OCI-LY1 (cell line): ENCODE results near the gene SCD.

ENCODE experiments used
- EZH2 ChIP-seq: fragments of 200-600 bp; sonication (generic), shearing (Covaris generic); IDR thresholded peaks from 2 replicates; pipeline ENCODE4 v1.8.0; 2017; ENCODE audit warnings: borderline replicate concordance, mixed run types, mild to moderate bottlenecking, antibody characterized with exemption, low read length, moderate library complexity, mixed read lengths
- TF ChIP-seq, protein P1 (sequence below): fragments of 200-600 bp; sonication (generic), shearing (Covaris generic); IDR thresholded peaks from 2 replicates; pipeline ENCODE4 v1.5.1; 2017; ENCODE audit warnings: mild to moderate bottlenecking, antibody characterized with exemption, low read length, moderate library complexity, mixed read lengths

DNA sequence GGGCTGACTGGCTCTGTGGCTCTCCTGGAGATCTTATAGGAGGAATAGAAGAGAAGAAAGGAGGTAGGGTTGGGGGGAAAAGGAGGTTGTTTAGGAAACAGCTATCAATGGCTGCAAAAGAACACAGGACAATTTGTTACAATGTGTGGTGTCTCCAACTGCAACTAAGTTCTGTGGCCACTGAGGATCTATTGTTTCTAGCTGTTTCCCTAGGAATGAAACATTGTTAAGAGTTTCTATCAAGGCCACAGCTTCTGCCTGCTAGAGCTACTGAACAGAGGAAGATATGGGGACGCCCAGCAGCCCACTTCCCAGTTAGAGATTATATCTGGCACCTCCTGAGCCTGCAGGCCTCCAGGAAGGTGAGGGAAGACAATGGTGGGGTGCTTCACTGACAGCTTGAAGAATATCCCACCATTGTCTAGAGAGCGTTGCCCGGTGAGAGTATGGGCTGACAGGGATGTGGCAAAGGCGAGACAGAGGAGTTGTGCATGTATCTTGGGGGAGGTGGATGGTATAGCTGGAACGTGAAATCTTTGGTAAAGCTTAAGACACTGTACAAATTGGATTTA is 4.0 kb downstream of the SCD start:
- TF ChIP-seq, protein P1, sequence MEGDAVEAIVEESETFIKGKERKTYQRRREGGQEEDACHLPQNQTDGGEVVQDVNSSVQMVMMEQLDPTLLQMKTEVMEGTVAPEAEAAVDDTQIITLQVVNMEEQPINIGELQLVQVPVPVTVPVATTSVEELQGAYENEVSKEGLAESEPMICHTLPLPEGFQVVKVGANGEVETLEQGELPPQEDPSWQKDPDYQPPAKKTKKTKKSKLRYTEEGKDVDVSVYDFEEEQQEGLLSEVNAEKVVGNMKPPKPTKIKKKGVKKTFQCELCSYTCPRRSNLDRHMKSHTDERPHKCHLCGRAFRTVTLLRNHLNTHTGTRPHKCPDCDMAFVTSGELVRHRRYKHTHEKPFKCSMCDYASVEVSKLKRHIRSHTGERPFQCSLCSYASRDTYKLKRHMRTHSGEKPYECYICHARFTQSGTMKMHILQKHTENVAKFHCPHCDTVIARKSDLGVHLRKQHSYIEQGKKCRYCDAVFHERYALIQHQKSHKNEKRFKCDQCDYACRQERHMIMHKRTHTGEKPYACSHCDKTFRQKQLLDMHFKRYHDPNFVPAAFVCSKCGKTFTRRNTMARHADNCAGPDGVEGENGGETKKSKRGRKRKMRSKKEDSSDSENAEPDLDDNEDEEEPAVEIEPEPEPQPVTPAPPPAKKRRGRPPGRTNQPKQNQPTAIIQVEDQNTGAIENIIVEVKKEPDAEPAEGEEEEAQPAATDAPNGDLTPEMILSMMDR = no peak
- no peak for TF ChIP-seq EZH2
